GM18873 (cell line): ENCODE results near the gene RBM20.

Experiments used
- ATAC-seq: cut with Tn5 transposase; IDR thresholded peaks from one replicate; pipeline ENCODE4 v1.9.1; 2021; ENCODE audit warnings: mild to moderate bottlenecking, moderate library complexity, moderate number of reproducible peaks; ENCODE audit not compliant: unreplicated experiment, low FRiP score

The RBM20 gene

DNA sequence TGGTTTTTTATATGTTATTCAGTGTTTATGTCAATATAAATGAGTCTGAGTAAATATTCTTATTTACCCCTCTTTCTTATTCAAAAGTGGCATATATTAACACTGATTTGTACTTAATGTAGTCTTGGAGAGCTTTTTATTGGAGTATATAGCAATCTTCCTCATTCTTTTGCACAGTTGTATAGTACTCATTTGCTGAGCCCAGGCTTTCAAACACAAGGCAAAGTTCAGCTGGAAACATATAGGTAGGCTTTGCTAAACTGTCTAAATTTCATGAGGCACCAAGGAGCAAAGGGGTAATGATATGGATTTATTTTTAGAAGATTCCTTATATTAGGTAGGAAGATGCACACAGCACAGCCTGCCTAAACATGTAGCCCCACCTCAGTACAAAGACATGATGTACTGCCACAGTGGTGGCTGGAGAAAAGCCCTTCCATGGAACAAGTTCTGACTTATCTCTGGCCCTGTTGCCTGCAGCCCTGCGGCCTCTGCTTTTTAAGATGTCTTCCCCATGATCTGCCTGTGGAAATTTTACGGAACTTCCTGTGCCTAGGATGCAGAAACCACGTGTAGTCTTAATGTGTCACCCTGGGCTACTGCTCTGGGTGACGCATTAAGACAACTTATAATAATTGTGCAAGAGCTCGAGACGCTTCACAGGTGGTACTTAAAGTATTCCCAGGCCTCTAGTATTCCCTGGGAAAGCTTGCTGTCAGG, 218.0 kb downstream of the RBM20 start:
- no peak for ATAC-seq

DNA sequence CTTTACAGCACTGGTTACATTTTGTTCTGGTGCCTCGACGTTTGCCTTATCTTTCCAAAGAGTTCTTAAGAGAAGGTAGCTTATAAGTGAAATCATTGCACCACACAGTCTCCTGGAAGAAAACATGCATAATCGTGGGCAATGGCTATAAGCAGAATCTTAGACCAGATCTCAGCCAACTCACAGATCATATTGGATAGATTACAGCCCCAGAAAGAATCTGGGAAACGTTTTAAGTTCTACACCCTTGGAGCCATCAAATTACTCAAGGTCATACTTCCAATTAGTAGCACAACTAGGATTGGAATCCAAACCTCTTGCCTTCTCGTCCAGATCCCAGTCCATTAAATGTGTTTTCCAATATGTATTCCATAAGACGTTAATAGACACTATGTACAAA, 218.8 kb downstream of the RBM20 start:
- ATAC-seq = no peak

DNA sequence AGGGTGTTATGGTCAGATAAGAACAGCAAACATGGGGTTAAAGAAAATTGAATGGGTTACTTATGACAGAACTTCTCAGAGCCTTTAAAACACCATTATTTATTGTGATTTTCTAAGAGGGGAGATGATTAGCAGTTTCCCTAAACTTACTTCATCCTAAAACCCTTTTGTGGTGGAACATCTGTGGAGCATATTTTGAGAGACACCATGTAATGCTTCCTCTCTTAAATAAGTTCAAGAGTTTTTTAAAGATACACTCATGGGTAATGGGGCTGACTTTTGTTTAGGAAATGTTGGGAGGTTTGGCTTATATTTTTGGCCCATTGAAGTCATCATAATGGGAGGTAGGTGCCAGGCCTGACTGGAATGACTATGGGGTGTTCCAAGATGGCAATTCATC, 219.2 kb downstream of the RBM20 start:
- no peak for ATAC-seq

DNA sequence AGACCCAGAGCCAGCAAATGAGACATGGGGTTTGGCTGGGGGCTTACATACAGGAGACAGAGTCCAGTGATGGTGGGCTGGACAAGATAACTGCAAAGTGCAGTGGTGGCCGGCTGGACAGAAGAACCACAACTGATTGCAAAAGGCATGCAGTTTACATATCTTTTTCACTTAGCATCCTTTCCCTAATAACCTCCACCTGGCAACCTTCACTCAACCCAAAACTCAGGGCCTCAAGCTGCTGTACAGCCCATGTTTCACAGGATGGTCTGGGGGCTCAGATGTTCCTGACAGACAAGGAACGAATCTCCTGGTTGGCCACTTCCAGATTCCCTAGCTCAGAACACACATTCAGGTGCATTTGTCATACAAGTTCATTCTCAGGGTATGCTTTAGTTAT, 219.8 kb downstream of the RBM20 start:
- ATAC-seq = no peak

DNA sequence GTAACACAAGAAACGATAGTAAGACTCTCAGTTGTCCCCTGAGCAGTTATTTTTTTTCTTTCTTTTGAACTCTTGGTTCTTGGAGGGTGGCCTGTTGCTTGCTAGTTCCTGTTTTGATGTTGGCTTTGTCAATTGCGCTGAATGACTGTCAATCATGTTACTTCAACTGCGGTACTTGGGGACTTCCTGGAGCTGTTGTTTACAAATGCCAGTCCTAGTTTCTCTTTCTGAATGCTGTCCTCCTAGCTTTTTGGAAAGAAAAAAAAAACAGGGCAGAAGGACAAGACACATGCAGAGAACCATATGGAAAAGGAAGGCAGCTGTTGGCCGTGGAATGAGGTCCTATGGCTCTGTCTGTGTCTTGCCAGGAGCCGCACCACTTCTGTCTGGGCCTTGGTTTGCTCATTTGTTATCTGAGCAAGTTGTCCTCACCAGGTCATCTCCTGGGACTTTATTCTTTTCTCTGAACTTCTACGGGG, 220.6 kb downstream of the RBM20 start:
- ATAC-seq = peak; percentile 73

DNA sequence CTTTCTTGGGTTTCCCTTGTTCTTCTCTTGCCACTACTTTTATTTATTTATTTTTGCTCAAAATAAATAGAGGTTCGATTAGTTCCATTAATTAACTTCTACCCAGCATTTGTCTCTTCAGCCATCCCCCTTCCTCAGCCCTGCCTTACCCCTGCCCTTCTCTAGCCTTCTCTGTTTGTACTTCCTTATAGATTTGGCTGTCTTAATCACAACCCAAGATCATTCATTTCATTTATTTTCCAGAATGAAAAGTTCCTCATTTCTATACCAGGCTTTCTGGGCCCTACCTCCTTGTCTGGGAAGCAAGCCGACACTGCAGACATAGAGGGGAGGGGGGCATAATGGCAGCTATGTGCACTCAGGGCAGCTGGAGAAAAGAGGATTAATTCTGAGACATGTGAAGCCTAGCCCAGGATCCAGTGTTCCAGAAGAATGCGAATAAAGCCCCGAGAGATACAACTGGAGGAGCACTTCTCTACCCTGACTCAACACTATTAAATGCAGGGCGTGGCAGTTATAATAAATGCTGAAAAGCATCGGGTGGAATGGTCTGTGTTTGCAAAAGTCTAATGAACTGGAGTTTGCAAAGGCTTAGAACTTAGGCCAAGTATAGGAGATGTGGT, 221.2 kb downstream of the RBM20 start:
- no peak for ATAC-seq

DNA sequence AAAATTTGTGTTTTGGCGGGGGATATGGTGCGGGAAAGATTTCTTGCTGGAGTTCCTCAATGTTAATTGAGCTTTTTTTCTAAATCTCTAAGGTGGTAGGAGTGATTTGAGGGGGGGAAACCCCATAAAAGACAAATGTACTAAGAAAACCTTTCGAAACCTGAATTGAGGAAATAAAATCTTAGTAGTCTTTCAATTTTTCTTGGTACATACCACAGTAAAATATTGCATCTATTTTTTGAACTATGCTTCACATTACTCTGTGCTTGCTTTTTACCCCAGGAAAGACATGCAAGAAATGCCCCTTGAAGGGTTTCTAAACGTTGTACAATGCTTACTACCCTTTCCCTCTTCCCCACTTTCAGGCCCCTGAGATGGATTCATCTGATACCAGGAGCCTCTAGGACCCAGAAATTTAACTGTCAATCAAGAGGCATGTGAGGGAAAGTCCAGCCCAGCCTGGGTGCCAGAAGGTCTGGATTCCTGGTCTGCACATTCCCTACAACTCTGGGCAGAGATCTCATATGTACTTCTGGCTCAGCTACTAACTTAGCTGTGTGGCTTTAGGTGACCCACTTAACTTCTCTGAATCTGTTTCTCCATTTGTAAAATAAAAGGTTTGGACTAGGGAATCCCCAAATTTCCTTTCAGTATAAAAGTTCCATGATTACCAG, 221.8 kb downstream of the RBM20 start:
- ATAC-seq = no peak

DNA sequence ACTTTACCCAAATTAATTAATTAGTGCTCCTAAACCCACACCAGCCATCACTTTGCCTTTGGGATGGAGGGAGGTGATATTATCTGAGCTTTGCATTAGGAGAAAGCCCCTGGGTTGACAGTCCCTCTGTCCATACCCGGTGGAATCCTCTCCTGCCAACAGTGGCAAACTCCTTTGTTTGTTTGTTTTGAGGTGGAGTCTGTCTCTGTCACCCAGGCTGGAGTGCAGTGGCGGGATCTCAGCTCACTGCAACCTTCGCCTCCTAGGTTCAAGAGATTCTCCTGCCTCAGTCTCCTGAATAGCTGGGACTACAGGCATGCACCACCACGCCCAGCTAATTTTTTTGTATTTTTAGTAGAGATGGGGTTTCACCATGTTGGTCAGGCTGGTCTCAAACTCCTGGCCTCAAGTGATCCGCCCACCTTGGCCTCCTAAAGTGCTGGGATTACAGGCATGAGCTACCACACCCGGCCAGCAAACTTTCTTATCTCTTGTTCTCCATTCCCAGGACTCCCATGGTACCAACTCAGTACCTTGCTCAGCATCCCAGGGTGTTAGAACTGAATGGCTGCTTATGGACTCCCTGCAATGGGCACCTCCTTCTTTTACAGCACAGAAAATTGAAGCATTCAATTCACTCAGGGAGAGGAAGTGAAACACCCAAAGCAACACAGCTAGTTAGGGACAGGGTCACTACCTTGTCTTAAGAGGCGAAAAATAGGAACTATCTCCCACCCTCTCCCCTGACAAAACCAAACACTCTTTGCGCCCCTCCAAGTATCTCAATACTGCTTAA, 223.1 kb downstream of the RBM20 start:
- peak; percentile 27 for ATAC-seq

DNA sequence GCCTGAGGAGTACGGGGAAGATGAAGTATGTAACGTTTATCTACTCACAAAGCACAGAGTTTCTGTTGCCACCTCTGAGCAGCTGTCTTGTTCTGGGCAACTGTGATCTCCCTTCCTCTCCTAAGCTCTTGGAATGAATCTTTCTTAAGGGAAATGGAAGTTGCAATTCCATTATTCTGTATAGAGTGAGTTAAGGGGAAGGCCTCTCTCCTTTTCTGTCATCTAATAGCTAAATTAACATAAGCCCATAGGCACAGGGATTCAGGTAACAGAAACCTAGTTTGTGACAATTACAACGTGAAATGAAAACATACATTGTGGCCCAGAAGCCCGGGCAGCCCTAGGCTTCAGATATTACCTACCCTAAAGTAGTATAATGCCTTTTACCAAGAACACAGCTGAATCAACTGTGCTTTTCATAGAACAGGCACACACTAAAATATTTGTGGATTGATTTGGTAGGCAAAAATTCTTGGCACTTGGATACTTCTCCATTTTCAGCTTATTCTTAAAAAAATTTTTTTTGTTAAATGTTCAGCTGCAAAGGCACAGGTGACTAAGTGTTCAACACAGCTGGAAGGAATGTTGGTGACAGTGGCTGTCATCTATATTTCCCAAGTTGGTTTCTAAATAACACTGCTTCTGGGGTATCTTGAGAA, 223.8 kb downstream of the RBM20 start:
- ATAC-seq = peak; percentile 0

DNA sequence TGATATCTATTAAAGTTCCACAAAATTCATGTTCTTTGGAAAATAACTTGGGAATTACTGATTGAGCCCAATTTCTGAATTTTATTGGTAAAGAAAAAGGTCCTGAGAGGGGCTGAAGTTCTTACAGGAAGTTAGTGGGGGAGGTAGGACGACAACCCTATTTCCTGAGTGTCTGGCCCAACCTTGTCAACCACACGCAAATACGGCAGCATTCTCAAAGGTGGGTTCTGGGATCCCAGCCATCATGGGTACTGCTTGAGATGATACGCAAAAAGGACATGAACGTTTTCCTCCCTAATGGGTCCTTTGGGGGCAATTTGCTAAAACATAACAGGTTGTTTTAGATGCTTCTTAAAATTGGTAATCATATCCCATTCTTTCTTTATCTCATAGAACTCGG, 224.8 kb downstream of the RBM20 start:
- ATAC-seq = no peak

DNA sequence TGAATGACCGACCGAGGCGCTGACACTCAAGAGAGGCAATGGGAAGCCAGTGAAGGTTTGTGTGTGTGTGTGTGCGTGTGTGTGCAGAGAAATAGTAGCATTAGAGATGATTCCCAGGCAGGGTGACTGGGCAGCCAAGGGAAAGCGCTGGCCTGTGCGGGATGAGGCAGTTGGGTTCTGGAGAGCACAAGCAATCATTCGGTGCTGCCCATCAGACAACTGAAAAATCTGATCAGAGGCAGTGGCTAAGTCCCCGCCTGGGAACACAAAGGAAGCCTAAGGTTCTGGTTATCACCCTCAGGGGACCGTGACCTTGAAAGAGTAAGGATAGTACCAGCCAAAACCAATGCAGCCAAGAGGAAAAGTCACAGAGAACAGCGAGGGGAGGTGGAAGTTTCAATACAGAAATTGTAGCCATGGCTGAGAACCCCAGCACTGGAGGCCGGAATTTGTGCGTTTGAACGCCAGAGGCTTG, 226.7 kb downstream of the RBM20 start:
- no peak for ATAC-seq

DNA sequence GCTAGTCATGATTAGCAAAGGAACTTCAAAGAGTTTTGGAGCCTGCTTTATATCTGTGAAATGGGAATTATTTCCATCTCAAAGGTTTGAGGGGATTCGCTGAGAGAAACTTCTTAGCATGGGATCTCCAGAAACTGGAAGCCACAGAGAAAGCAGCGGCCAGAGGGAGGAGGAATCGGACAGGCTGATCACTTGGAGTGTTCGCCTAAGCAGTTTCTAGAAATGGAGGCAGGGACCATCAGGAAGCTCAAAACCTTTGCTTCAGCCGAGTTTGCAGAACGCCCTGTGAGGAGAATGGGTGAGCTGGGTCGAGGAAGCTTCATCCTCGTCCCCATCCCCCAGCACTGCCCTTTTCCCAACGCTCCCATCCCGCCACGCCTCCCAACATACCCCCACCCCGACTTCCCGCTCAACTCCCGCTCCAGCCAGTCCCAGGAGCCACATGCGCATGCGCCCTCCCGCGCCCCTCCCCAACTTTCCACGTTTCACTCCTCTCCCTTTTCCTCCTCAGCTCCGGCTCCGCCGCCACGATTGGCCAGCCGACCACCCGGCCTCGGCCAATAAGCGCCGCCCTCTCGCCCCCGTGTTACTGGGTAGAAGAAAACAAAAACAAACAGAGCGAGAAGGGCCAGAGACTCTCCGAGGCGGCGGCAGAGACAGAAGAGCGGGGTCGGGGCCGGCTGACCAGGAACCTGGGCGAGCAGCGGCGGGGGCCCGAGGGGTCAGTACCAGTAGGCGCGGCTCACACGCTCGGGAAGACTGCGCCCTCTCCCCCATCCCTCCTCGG, 227.4 kb downstream of the RBM20 start, which contains the start of gene PDCD4:
Gene PDCD4, plus strand, starts transcription at position 631 of the 787 bp plus-strand sequence. CDS start 4,100 bp downstream, outside the sequence.
- peak; percentile 75 for ATAC-seq

DNA sequence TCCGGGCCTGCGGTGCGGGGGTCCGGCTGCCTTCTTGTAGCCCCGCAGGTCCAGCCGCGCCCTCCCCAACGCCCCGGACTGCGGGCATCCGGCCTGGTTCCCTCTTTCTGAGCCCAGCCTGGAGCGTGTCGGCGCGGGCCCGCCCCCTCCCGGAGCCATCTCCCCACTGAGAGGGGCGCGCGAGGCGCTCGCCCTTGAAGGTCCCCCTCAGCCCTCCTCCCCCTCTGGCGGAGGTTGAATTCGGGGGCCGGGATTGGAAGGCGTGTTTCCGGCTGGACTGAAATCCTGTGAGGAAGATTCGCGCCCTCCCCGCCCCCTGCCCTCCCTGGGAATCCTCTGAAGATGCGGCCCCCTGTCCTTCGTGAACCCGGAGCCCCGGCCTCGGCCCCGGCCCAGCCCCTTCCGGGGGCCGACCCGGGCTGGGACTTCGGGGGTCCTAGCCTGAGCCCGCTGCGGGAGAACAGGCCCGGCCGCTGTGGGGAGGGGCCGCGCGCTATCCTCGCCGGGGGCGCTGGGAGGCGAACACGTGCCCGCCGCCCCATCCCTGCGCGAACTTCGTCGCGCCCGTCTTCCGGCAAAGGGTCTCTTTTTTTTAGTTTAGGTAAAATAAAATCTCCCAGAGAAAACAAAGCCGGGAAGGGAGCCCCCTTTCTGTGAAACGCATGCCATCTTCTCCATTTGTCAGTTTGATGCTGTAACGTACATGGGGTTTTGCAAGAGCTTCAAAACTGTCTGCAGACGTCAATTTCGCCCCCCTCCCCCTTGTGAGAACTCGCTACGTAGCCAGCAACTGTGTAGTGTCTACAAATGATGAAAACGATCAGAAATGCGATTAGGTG, 228.2 kb downstream of the RBM20 start:
- peak; percentile 27 for ATAC-seq

DNA sequence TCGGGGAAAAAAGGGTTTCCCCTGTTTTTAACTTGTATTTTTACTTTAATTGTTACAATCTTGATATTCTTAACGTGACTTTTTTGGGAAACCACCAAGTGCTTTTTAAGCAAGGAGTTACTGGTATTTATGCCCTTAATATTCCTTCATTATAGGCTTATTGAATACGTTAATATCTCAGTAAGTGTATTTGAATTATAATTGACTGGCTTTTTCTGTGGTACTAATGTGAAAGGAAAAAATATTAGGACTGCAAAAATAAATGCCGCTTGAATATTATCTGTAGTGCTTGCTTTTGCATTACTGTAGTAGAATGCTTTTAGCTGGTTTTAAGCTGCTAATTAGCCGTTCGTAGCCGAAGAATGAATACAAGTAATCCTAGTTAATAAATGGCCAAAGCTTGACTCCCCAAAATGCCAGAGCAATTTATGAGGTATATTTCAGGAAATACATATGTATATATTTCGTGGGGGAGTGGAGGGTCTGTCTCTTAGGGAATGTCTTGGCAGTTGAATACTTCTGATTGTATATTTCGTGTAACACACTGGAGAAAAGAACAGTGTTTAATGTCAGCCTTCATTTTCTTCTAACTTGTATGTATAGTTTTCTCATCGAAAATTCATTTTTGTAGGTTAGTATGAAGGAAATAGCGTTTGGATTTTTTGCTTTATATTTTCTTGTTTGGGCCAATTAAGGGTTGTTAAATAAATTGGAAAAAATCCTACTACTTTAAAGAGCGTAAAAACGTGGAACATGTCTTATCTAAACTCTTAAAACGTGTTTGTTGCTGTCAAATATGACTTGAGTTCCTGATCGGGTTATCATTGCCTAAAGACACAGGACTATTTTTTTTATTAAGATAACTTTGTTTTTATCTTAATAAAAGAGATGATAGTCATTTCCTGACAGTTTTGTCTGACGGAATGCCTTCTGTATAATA, 229.1 kb downstream of the RBM20 start:
- ATAC-seq = no peak

DNA sequence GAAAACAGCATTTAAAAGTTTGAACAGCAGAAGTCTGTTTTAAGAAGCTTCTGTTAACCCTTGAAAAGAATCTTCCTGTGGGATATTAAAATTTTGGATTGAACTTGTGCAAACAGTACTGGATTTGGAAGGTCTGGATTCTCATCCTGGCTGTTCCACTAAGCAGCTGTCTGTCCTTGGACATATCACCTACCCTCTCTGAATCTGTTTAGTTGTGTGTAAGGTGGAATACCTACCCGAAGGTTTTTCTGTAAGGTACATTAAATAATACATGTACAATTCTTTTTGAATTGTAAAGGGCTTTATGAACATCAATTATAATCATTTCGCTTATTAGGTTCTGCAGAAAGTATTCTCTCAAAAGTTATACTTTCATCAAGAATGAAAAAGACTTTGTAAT, 229.8 kb downstream of the RBM20 start:
- ATAC-seq = no peak

DNA sequence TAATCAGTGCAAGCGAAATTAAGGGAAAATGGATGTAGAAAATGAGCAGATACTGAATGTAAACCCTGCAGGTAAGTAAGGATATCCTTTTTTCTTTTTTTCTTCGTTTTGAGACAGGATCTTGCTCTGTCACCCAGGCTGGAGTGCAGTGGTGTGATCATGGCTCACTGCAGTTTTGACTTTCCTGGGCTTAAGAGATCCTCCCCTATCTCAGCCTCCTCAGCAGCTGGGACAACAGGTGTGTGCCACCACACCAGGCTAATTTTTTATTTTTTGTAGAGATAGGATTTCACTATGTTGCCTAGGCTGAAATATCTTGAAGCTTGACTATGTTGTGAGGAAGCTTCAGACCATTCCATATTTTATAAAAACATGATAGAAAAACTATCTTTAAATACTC, 231.9 kb downstream of the RBM20 start:
- no peak for ATAC-seq

DNA sequence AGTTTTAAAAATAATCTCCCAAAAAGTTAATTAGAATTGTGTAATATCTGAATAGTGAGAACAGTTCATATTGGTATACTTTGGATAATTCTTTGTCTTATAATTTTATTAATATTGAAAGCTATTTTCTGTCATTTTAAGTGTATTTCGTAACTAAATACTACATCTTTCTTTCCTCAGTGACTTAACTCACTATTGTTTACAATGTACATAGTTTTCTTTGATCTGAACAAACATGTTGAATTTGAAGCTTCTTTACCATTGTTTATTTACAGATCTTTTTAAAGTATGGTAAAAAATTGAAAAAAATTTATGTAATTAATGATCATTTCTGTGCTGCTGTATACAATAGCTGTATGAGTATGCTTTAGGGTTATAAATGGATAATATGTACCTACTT, 232.7 kb downstream of the RBM20 start:
- no peak for ATAC-seq
